ENCODE data around the gene SLC15A3. TPM values are rescaled to one million over a fixed set of nuclear protein-coding genes. Genes with fewer than 3 reads are reported as not detected.

The SLC15A3 gene
- total RNA-seq, 1 experiment from 2014 or later: 8.7 TPM

GRCh38 chr11:60921259-60921658 lies 30.7 kb downstream of the SLC15A3 start:
- intact Hi-C loops (cut with micrococcal nuclease; ENCODE audit: unreplicated experiment) (no loop called here), in situ Hi-C loops (cut with HindIII; ENCODE audit: low pct_unique_long_range_greater_than_20kb, low sequenced_read_pairs) (no loop called here)
- H3K36me3 ChIP-seq (ENCODE audit: control insufficient read depth, insufficient read depth, low read length): no peaks in the 10 kb centered on the region; the same call in 1 of the 2 replicates
- H3K27me3 ChIP-seq (ENCODE audit: control insufficient read depth, insufficient read depth, low read length): no peaks in the 10 kb centered on the region
- DNase-seq (ENCODE audit: low read depth, low spot score) (no peak), ATAC-seq (no peak)
- POLR2A ChIA-PET: no interaction called here
- CTCF ChIA-PET: no interaction called here
- H3K4me1 ChIP-seq (ENCODE audit: control insufficient read depth, insufficient read depth, low read length): peaks cover 18% of the 10 kb centered on the region
- H3K4me3 ChIP-seq (ENCODE audit: low read depth in 2 of 2, low read length in 2 of 2): no peak overlapping the region
- BruUV-seq (replicated peaks): no TSS peak
- no peak for TF ChIP-seq POLR2AphosphoS5 (IDR thresholded peaks at IDR 0.05; ENCODE audit: low read depth, low read length)
- TF ChIP-seq REST (IDR thresholded peaks at IDR 0.05; ENCODE audit: insufficient read depth in 1 of 2, low read depth in 2 of 2, low read length in 1 of 2): no peak
- TF ChIP-seq SIN3A (IDR thresholded peaks at IDR 0.05; ENCODE audit: borderline replicate concordance, insufficient read depth, low read depth, low read length): no peak
- TF ChIP-seq TCF7L2 (IDR thresholded peaks at IDR 0.05; ENCODE audit: low read depth, low read length): no peak
- TF ChIP-seq CTCF (IDR thresholded peaks at IDR 0.05): no peak
- H3K9me3 ChIP-seq (ENCODE audit: control insufficient read depth, insufficient read depth, low read depth, low read length): no peaks in the 10 kb centered on the region
- no peak overlapping the region for H3K27ac ChIP-seq (ENCODE audit: low read length)

GRCh38 chr11:60919956-60920355 lies 32.0 kb downstream of the SLC15A3 start:
- Histone ChIP-seq H3K4me1 (ENCODE audit: control insufficient read depth, insufficient read depth, low read length) (peaks cover 18% of the 10 kb centered on the region), H3K36me3 (ENCODE audit: control insufficient read depth, insufficient read depth, low read length) (no peaks in the 10 kb centered on the region; the same call in 1 of the 2 replicates), H3K9me3 (ENCODE audit: control insufficient read depth, insufficient read depth, low read depth, low read length) (no peaks in the 10 kb centered on the region), H3K4me3 (ENCODE audit: low read depth in 2 of 2, low read length in 2 of 2) (no peak overlapping the region), H3K27ac (ENCODE audit: low read length) (no peak overlapping the region), H3K27me3 (ENCODE audit: control insufficient read depth, insufficient read depth, low read length) (no peaks in the 10 kb centered on the region)
- DNase-seq (ENCODE audit: low read depth, low spot score): no peak
- in situ Hi-C loops (cut with HindIII; ENCODE audit: low pct_unique_long_range_greater_than_20kb, low sequenced_read_pairs): no loop called here
- no peak for ATAC-seq
- POLR2A ChIA-PET: no interaction called here
- no peak for TF ChIP-seq SIN3A (IDR thresholded peaks at IDR 0.05; ENCODE audit: borderline replicate concordance, insufficient read depth, low read depth, low read length)
- TF ChIP-seq TCF7L2 (IDR thresholded peaks at IDR 0.05; ENCODE audit: low read depth, low read length): no peak
- TF ChIP-seq REST (IDR thresholded peaks at IDR 0.05; ENCODE audit: insufficient read depth in 1 of 2, low read depth in 2 of 2, low read length in 1 of 2): no peak
- TF ChIP-seq CTCF (IDR thresholded peaks at IDR 0.05): no peak
- no peak for TF ChIP-seq POLR2AphosphoS5 (IDR thresholded peaks at IDR 0.05; ENCODE audit: low read depth, low read length)
- CTCF ChIA-PET: no interaction called here
- intact Hi-C loops (cut with micrococcal nuclease; ENCODE audit: unreplicated experiment): no loop called here
- BruUV-seq (replicated peaks): no TSS peak

Measured in Panc1 (cell line).